GM19452 (cell line): ENCODE results near the gene PRIMA1.

Experiments used
- ATAC-seq: cut with Tn5 transposase; IDR thresholded peaks from one replicate; pipeline ENCODE4 v1.9.1; 2021; ENCODE audit not compliant: unreplicated experiment

Gene PRIMA1

GRCh38 chr14:93685121-93685895, 103.0 kb downstream of the PRIMA1 start:
- ATAC-seq = no peak

- no peak for ATAC-seq
These were observed 105.1 kb downstream of the PRIMA1 start for GRCh38 chr14:93683226-93683625.

- ATAC-seq = no peak
These were observed 105.8 kb downstream of the PRIMA1 start for GRCh38 chr14:93682459-93682858.

GRCh38 chr14:93676416-93676958, 111.8 kb downstream of the PRIMA1 start:
- ATAC-seq = no peak

GRCh38 chr14:93675651-93676050, 112.6 kb downstream of the PRIMA1 start:
- ATAC-seq = no peak

DNA sequence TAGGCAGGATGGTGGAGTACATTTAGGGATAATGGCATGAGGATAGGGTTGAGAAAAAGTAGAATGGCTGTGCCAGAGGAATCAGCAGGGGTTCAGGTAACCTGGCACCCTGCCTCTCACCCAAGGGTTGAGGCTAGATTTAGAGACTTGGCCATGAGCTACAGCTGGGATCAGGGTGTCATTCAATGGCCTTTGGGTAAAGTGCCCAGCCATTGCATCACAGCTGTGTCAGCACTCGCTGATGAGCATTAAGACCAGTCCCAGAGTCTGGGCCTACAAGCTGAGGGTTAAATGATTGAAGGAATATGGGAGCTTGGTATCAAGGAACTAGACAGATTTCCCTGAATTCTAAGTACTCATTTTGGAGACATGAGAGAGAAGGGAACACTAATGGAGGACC, 113.9 kb downstream of the PRIMA1 start:
- ATAC-seq = no peak

DNA sequence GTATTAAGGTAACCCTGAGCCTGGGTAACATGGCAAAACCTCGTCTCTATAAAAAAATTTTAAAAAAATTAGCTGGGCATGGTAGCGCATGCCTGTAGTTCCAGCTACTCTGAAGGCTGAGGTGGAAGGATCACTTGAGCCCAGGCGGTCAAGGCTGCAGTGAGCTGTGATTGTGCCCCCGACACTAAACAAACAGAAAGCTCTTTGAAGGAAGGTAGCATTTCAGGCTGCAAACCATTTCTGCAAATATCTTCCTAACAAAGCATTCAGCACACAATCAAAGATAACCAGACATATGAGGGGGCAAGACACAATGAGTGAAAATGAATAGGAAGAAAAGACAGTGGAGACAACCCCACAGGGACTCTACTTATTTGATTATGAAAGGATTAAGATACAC, 118.7 kb downstream of the PRIMA1 start:
- no peak for ATAC-seq
